GM15510 (cell line): ENCODE data around the gene CCDC33.

Experiments
- POLR2A ChIP-seq: IDR thresholded peaks from 3 replicates; pipeline ENCODE4 v1.6.1; 2011; ENCODE audit warnings: borderline replicate concordance; ENCODE audit not compliant: insufficient read length; ENCODE audit errors: extremely low read depth

CCDC33 gene

GRCh38 chr15:74231475-74231874 is 4.7 kb upstream of the CCDC33 start:
- no peak for TF ChIP-seq POLR2A

DNA sequence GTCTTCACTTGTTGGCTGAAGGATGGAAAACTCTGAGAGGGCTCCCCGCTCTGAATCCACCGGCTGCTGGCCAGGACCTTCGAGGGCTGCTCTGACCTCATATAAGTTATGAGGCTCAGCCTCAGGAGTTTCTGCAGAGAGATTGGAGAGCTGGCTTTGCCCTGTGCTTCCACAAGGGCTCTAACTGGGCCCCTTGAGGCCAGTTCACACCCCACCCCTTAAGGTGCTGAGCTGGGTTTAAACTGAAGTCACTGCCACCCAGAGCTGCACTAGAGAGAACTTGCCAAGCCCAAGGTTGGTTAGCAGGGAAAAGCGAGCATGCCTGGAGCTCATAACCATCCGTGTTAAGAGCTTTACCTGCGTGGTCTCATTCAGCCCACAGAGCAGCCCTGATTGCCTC is 2.8 kb upstream of the CCDC33 start:
- no peak for TF ChIP-seq POLR2A

- no peak for TF ChIP-seq POLR2A
These were observed 2.1 kb upstream of the CCDC33 start for GRCh38 chr15:74233851-74234597.

DNA sequence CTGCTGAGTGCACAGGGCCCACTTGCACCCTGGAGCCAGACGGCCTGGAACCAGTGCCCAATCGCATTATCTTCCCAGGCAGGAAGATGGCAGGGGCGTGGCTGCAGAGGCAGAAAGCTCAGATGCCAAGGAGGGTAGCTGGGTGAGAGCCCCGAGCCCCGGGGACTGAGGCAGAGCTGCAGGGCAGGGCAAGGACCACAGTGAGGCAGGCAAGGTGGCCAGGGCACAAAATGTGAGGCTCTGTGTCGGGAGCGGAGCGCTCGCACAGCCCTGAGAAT is 1.6 kb upstream of the CCDC33 start:
- TF ChIP-seq POLR2A: no peak

DNA sequence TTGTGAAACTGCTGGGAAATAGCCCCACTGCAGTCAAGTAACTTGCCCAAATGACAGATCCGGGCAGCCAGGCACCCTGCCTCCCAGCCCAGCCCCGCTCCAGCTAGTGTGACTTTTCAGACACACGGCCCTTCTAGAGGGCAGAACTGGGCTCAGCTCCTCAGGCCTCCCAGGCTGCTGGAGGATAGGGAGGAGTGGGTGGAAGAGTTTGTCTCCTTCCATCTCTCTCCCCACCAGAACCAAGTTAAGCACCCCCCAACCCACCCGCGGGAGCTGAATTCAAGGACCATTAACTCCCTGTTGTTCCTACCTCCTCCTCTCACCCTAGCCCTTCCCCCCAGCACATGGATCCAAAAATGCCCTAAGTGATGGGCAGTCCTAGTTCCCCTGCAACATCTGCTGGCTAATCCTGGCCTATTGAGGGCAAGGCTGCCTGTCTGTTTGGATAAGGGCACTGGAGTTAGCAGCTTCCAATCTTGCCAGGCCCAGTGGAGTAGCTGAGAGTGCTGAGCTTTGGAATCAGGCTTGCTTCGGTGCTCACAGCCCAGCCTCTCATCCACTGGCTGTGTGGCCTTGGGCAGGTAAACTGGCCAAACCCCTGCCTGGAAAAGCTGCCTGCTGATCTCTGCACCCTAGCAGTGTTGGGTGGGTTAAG is 3.1 kb downstream of the CCDC33 start:
- no peak for TF ChIP-seq POLR2A

DNA sequence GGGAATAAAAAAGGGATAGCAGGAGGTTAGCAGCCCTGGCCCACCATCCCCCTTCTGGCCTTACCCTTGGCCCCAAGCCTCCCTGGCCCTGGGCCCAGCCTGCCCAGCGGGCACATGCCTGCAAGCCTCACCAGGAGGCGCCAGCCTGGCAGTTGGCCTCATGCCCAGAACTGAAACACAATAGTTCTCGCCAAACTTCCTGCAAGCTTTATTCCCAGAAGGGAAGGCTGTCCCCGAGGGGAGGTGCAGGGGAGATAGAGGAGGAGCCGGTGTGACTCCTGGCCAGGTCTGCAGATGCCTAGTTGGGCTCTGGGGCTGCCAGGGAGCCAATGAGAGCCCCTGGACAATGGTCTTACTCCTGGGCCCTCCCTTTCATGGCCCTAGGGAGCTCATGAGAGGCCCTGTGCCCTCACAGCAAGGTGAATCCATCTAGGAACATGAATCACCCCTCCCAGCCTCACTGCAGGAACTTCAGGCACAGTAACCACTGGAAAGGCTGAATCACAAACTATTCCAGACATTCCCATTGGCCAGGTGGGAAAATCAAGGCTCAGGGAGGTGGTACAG is 4.0 kb downstream of the CCDC33 start:
- TF ChIP-seq POLR2A: no peak

GRCh38 chr15:74240897-74241614 is 4.9 kb downstream of the CCDC33 start:
- no peak for TF ChIP-seq POLR2A

GRCh38 chr15:74242441-74243185 is 6.5 kb downstream of the CCDC33 start:
- TF ChIP-seq POLR2A: no peak

GRCh38 chr15:74243431-74243830 is 7.3 kb downstream of the CCDC33 start:
- TF ChIP-seq POLR2A: no peak

DNA sequence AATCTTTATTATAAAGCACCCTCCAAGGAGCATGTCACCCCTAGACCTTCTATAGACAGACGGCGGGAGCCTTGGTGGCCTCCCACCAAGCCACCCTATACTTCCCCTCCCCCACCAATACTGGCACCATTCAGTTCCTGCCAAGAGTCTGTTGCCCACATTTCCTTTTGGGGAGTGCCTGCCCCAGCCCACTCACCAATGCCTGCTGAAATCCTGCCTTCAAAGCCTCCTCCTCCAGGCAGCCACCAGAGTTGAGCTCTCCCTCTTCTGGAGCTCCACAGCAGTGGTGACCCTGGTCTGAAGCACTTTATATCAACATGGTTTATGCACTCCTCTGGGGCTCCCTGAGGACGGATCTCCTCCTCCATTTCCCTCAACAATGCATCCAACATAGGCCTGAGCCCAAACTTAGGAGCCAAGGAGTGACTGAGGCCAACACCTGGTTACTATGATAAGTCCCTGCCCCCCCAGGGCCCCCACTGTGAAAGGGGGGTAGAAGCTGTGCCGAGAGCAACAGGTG is 8.8 kb downstream of the CCDC33 start:
- TF ChIP-seq POLR2A: no peak

- no peak for TF ChIP-seq POLR2A
These were observed 9.3 kb downstream of the CCDC33 start for GRCh38 chr15:74245342-74245931.

- TF ChIP-seq POLR2A: no peak
These were observed 14.1 kb downstream of the CCDC33 start for GRCh38 chr15:74250266-74250665.

- no peak for TF ChIP-seq POLR2A
These were observed 15.1 kb downstream of the CCDC33 start for GRCh38 chr15:74251131-74251811.

- TF ChIP-seq POLR2A: no peak
These were observed 16.2 kb downstream of the CCDC33 start for GRCh38 chr15:74252291-74252690.
